Suprapubic skin (tissue), 4 donors: ENCODE results near the gene STMP1.
"Not testable (repeated sequence)": the region's sequence is repeated elsewhere in the genome, so short reads cannot be mapped to it uniquely, and the experiment has no call there.

Source experiments
- POLR2A ChIP-seq, 2 donors: fragments of 450-650 bp; IDR thresholded peaks; one replicate each; pipeline ENCODE4 v1.6.1; 2017; ENCODE audit warnings: antibody characterized with exemption in 2 of 2, mild to moderate bottlenecking in 2 of 2, moderate library complexity in 2 of 2
- POLR2AphosphoS5 ChIP-seq, 3 donors: sonication (generic); formaldehyde crosslinking; IDR thresholded peaks; one replicate each; pipeline ENCODE4 v1.6.1; 2017; ENCODE audit warnings: antibody characterized with exemption in 3 of 3
- TF ChIP-seq, protein P1 (sequence below), 2 donors: fragments of 200-600 bp in 1 of 2; fragments of 450-650 bp in 1 of 2; sonication (generic) in 1 of 2; IDR thresholded peaks; one replicate each; pipeline ENCODE4 v1.5.1; 2016 to 2019; ENCODE audit warnings: antibody characterized with exemption in 2 of 2, mild to moderate bottlenecking in 1 of 2, moderate library complexity in 1 of 2

GRCh38 chr7:135667626-135668025 is 5.3 kb downstream of the STMP1 start:
- TF ChIP-seq, protein P1, sequence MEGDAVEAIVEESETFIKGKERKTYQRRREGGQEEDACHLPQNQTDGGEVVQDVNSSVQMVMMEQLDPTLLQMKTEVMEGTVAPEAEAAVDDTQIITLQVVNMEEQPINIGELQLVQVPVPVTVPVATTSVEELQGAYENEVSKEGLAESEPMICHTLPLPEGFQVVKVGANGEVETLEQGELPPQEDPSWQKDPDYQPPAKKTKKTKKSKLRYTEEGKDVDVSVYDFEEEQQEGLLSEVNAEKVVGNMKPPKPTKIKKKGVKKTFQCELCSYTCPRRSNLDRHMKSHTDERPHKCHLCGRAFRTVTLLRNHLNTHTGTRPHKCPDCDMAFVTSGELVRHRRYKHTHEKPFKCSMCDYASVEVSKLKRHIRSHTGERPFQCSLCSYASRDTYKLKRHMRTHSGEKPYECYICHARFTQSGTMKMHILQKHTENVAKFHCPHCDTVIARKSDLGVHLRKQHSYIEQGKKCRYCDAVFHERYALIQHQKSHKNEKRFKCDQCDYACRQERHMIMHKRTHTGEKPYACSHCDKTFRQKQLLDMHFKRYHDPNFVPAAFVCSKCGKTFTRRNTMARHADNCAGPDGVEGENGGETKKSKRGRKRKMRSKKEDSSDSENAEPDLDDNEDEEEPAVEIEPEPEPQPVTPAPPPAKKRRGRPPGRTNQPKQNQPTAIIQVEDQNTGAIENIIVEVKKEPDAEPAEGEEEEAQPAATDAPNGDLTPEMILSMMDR (IDR thresholded peaks at IDR 0.05) = not testable (repeated sequence)
- TF ChIP-seq POLR2AphosphoS5, POLR2A (IDR thresholded peaks at IDR 0.05): not testable (repeated sequence)
